Measurements from ENCODE around the gene KIAA1958.

KIAA1958 gene

DNA sequence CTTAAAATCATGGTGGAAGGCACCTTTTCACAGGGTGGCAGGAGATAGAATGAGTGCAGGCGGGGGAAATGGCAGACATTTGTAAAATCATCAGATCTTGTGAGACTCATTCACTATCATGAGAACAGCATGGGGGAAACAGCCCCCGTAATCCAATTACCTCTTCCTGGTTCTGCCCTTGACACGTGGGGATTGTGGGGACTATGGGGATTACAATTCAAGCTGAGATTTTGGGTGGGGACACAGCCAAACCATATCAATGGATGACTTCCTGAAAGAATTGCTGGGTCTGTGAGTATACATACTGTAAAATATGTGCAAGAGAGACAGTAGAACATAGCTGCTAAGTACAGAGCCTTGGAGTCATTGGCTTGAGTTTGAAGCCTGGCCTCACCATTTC, 47.0 kb downstream of the KIAA1958 start:
- no peak overlapping the region for H3K4me3 ChIP-seq (ENCODE audit: low read length)
- no peak overlapping the region for H2BK120ac ChIP-seq (ENCODE audit: low read depth, low read length)
- H2BK5ac ChIP-seq (ENCODE audit: low read length), result no peak overlapping the region
- no peak overlapping the region for H3K23ac ChIP-seq (ENCODE audit: low read length)
- H3K18ac ChIP-seq (ENCODE audit: low read length), result no peak overlapping the region
- H3K27ac ChIP-seq (ENCODE audit: low read depth, low read length), result no peak overlapping the region
- H2BK15ac ChIP-seq (replicated peaks; ENCODE audit: low read depth), result no peak overlapping the region
- H4K5ac ChIP-seq (ENCODE audit: low read length), result no peak overlapping the region
- H3K79me1 ChIP-seq (ENCODE audit: low read length), result peaks cover 4% of the 10 kb centered on the region
- no peak overlapping the region for H3K4me2 ChIP-seq (ENCODE audit: low read length)
- no peak overlapping the region for H2AK5ac ChIP-seq (ENCODE audit: low read length)
- no peak overlapping the region for H4K8ac ChIP-seq (ENCODE audit: low read depth, low read length)
- no peaks in the 10 kb centered on the region for H3K36me3 ChIP-seq (ENCODE audit: control insufficient read depth, insufficient read depth, low read length)
- H3K56ac ChIP-seq (ENCODE audit: low read length), result no peak overlapping the region
- no peak overlapping the region for H3K4ac ChIP-seq (ENCODE audit: low read depth, low read length)
- H3K27me3 ChIP-seq (ENCODE audit: insufficient read depth, low read length, poor library complexity), result no peaks in the 10 kb centered on the region
- no peak overlapping the region for H3K9ac ChIP-seq (ENCODE audit: low read length)
- WGBS (ENCODE audit: extremely low coverage, insufficient coverage, low lambda C conversion rate), result no CpG with 5 or more reads among the region's 3 CpGs
- peak; percentile 37 for DNase-seq
- H3K79me2 ChIP-seq (ENCODE audit: control insufficient read depth, insufficient read depth, low read length), result peaks cover 7% of the 10 kb centered on the region
- peaks cover 3% of the 10 kb centered on the region for H3K4me1 ChIP-seq (ENCODE audit: control insufficient read depth, low read depth, low read length)

DNA sequence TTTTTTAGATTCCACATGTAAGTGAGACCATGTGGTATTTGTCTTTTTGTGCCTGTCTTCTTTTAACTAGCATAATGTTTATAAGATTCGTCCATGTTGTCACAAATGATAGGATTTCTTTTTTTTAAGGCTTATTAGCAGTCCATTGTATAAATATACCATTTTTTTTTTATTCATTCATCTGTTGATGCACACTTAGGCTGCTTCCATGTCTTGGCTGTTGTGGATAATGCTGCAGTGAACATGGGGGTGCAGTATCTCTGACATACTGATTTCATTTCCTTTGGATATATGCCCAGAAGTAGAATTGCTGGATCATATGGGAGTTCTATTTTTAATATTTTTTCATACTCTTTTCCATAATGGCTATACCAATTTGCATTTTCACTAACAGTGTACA, 48.7 kb downstream of the KIAA1958 start:
- WGBS (ENCODE audit: extremely low coverage, insufficient coverage, low lambda C conversion rate), result no CpG with 5 or more reads among the region's 1 CpG
- Histone ChIP-seq H4K5ac (ENCODE audit: low read length) (no peak overlapping the region), H3K27ac (ENCODE audit: low read depth, low read length) (no peak overlapping the region), H3K4me1 (ENCODE audit: control insufficient read depth, low read depth, low read length) (peaks cover 3% of the 10 kb centered on the region), H3K36me3 (ENCODE audit: control insufficient read depth, insufficient read depth, low read length) (no peaks in the 10 kb centered on the region), H2AK5ac (ENCODE audit: low read length) (no peak overlapping the region), H2BK120ac (ENCODE audit: low read depth, low read length) (no peak overlapping the region), H3K4me2 (ENCODE audit: low read length) (no peak overlapping the region), H2BK5ac (ENCODE audit: low read length) (no peak overlapping the region), H3K79me1 (ENCODE audit: low read length) (peaks cover 4% of the 10 kb centered on the region), H2BK15ac (replicated peaks; ENCODE audit: low read depth) (no peak overlapping the region), H3K4me3 (ENCODE audit: low read length) (no peak overlapping the region), H3K27me3 (ENCODE audit: insufficient read depth, low read length, poor library complexity) (no peaks in the 10 kb centered on the region), H3K9ac (ENCODE audit: low read length) (no peak overlapping the region), H3K79me2 (ENCODE audit: control insufficient read depth, insufficient read depth, low read length) (peaks cover 7% of the 10 kb centered on the region), H3K23ac (ENCODE audit: low read length) (no peak overlapping the region), H3K18ac (ENCODE audit: low read length) (no peak overlapping the region), H3K56ac (ENCODE audit: low read length) (no peak overlapping the region), H3K4ac (ENCODE audit: low read depth, low read length) (no peak overlapping the region), H4K8ac (ENCODE audit: low read depth, low read length) (no peak overlapping the region)
- no peak for DNase-seq

DNA sequence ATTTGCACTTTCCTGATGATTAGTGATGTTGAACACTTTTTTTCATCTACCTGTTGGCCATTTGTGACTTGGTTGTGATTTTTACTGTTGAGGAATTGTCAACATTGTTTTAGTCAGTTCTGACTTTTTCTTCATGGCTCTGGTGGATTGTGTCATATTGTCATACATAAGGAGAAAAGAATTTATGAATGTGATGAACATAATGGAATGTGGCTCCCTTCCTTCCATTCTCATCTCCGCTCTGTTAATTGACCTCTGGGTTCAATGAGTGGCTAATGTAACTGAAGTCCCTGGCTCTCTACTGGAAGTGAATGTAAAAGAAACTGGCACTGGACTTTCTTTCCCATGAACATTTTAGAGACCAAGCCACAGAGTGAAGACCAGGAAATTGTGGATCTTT, 49.2 kb downstream of the KIAA1958 start:
- Histone ChIP-seq H3K4me2 (ENCODE audit: low read length) (no peak overlapping the region), H3K79me2 (ENCODE audit: control insufficient read depth, insufficient read depth, low read length) (peaks cover 7% of the 10 kb centered on the region), H2AK5ac (ENCODE audit: low read length) (no peak overlapping the region), H2BK15ac (replicated peaks; ENCODE audit: low read depth) (no peak overlapping the region), H3K9ac (ENCODE audit: low read length) (no peak overlapping the region), H3K36me3 (ENCODE audit: control insufficient read depth, insufficient read depth, low read length) (no peaks in the 10 kb centered on the region), H3K56ac (ENCODE audit: low read length) (no peak overlapping the region), H3K23ac (ENCODE audit: low read length) (no peak overlapping the region), H3K79me1 (ENCODE audit: low read length) (peaks cover 4% of the 10 kb centered on the region), H3K27ac (ENCODE audit: low read depth, low read length) (no peak overlapping the region), H2BK5ac (ENCODE audit: low read length) (no peak overlapping the region), H4K5ac (ENCODE audit: low read length) (no peak overlapping the region), H3K4ac (ENCODE audit: low read depth, low read length) (no peak overlapping the region), H3K27me3 (ENCODE audit: insufficient read depth, low read length, poor library complexity) (no peaks in the 10 kb centered on the region), H4K8ac (ENCODE audit: low read depth, low read length) (no peak overlapping the region), H3K18ac (ENCODE audit: low read length) (no peak overlapping the region), H2BK120ac (ENCODE audit: low read depth, low read length) (no peak overlapping the region), H3K4me1 (ENCODE audit: control insufficient read depth, low read depth, low read length) (peaks cover 3% of the 10 kb centered on the region), H3K4me3 (ENCODE audit: low read length) (no peak overlapping the region)
- WGBS (ENCODE audit: extremely low coverage, insufficient coverage, low lambda C conversion rate), result no CpG with 5 or more reads among the region's 1 CpG
- no peak for DNase-seq

DNA sequence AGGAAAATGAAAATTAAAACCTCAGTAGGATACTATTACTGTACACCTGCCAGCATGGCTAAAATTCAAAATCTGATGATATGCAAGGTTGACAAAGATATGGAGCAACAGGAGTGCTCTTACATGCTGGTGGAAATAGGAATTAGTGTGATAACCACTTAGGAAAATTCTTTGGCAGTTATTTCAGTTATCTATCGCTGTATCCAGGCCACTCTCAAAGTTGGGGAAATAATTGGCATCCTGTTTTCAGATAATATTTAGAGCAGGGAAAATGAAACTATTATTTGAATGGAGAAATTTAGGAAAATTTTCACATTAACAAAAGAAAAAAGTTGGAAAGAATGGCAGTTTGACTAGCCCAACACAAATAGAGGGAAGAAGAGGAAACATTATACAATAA, 50.9 kb downstream of the KIAA1958 start:
- peaks cover 4% of the 10 kb centered on the region for H3K79me1 ChIP-seq (ENCODE audit: low read length)
- no peak overlapping the region for H2BK5ac ChIP-seq (ENCODE audit: low read length)
- H3K4ac ChIP-seq (ENCODE audit: low read depth, low read length), result no peak overlapping the region
- no peak overlapping the region for H3K23ac ChIP-seq (ENCODE audit: low read length)
- H3K79me2 ChIP-seq (ENCODE audit: control insufficient read depth, insufficient read depth, low read length), result peaks cover 6% of the 10 kb centered on the region
- no peak overlapping the region for H4K5ac ChIP-seq (ENCODE audit: low read length)
- H3K4me2 ChIP-seq (ENCODE audit: low read length), result no peak overlapping the region
- H2AK5ac ChIP-seq (ENCODE audit: low read length), result no peak overlapping the region
- no peak for DNase-seq
- H3K36me3 ChIP-seq (ENCODE audit: control insufficient read depth, insufficient read depth, low read length), result no peaks in the 10 kb centered on the region
- no peaks in the 10 kb centered on the region for H3K4me1 ChIP-seq (ENCODE audit: control insufficient read depth, low read depth, low read length)
- no peak overlapping the region for H3K18ac ChIP-seq (ENCODE audit: low read length)
- H3K27ac ChIP-seq (ENCODE audit: low read depth, low read length), result no peak overlapping the region
- no peak overlapping the region for H3K9ac ChIP-seq (ENCODE audit: low read length)
- no peak overlapping the region for H4K8ac ChIP-seq (ENCODE audit: low read depth, low read length)
- no CpG with 5 or more reads among the region's 1 CpG for WGBS (ENCODE audit: extremely low coverage, insufficient coverage, low lambda C conversion rate)
- no peak overlapping the region for H3K4me3 ChIP-seq (ENCODE audit: low read length)
- no peaks in the 10 kb centered on the region for H3K27me3 ChIP-seq (ENCODE audit: insufficient read depth, low read length, poor library complexity)
- no peak overlapping the region for H2BK120ac ChIP-seq (ENCODE audit: low read depth, low read length)
- no peak overlapping the region for H2BK15ac ChIP-seq (replicated peaks; ENCODE audit: low read depth)
- no peak overlapping the region for H3K56ac ChIP-seq (ENCODE audit: low read length)

DNA sequence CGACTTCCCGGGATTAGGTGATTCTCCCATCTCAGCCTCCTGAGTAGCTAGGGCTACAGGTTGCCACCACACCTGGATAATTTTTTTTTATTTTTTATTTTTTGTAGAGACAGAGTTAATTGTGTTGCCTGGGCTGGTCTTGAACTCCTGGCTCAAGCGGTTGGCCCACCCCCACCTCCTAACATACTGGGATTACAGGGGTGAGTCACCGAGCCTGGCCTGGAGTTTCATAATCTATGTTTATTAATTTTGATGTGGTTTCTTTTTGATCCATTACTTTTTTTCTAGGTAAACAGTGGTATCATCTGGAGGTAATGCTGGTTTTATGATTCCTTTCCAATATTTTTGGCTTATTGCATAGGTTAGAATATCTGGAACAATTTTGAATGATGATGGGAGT, 54.2 kb downstream of the KIAA1958 start:
- H3K4ac ChIP-seq (ENCODE audit: low read depth, low read length), result no peak overlapping the region
- no peaks in the 10 kb centered on the region for H3K4me1 ChIP-seq (ENCODE audit: control insufficient read depth, low read depth, low read length)
- H3K23ac ChIP-seq (ENCODE audit: low read length), result no peak overlapping the region
- H2BK120ac ChIP-seq (ENCODE audit: low read depth, low read length), result no peak overlapping the region
- H3K27me3 ChIP-seq (ENCODE audit: insufficient read depth, low read length, poor library complexity), result no peaks in the 10 kb centered on the region
- no peaks in the 10 kb centered on the region for H3K36me3 ChIP-seq (ENCODE audit: control insufficient read depth, insufficient read depth, low read length)
- no peak overlapping the region for H2BK5ac ChIP-seq (ENCODE audit: low read length)
- no CpG with 5 or more reads among the region's 4 CpGs for WGBS (ENCODE audit: extremely low coverage, insufficient coverage, low lambda C conversion rate)
- peaks cover 3% of the 10 kb centered on the region for H3K79me2 ChIP-seq (ENCODE audit: control insufficient read depth, insufficient read depth, low read length)
- no peak overlapping the region for H3K27ac ChIP-seq (ENCODE audit: low read depth, low read length)
- no peak overlapping the region for H3K56ac ChIP-seq (ENCODE audit: low read length)
- H4K5ac ChIP-seq (ENCODE audit: low read length), result no peak overlapping the region
- no peak overlapping the region for H3K9ac ChIP-seq (ENCODE audit: low read length)
- H3K79me1 ChIP-seq (ENCODE audit: low read length), result no peaks in the 10 kb centered on the region
- H3K18ac ChIP-seq (ENCODE audit: low read length), result no peak overlapping the region
- no peak overlapping the region for H3K4me3 ChIP-seq (ENCODE audit: low read length)
- H3K4me2 ChIP-seq (ENCODE audit: low read length), result no peak overlapping the region
- no peak overlapping the region for H2BK15ac ChIP-seq (replicated peaks; ENCODE audit: low read depth)
- no peak for DNase-seq
- H4K8ac ChIP-seq (ENCODE audit: low read depth, low read length), result no peak overlapping the region
- H2AK5ac ChIP-seq (ENCODE audit: low read length), result no peak overlapping the region

DNA sequence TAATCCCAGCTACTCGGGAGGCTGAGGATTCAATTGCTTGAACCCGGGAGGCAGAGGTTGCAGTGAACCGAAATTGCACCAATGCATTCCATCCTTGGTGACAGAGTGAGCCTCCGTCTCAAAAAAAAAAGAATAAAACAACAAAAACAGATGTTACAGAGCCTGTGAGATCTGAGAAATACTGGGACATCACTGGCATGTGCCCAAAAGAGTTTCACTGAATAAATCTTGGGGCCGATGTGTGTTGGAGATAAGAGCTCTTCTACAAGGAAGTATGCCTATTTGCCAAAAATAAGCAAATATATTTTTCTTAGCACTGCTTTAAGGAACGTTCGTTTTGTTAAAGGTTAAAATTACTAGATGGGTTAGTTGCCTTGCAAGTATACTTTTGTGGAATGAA, 55.1 kb downstream of the KIAA1958 start:
- H3K27ac ChIP-seq (ENCODE audit: low read depth, low read length), result no peak overlapping the region
- no peak for DNase-seq
- no peak overlapping the region for H2BK15ac ChIP-seq (replicated peaks; ENCODE audit: low read depth)
- no peak overlapping the region for H4K8ac ChIP-seq (ENCODE audit: low read depth, low read length)
- H2BK5ac ChIP-seq (ENCODE audit: low read length), result no peak overlapping the region
- H3K9ac ChIP-seq (ENCODE audit: low read length), result no peak overlapping the region
- H3K4me2 ChIP-seq (ENCODE audit: low read length), result no peak overlapping the region
- no peaks in the 10 kb centered on the region for H3K4me1 ChIP-seq (ENCODE audit: control insufficient read depth, low read depth, low read length)
- no peak overlapping the region for H3K23ac ChIP-seq (ENCODE audit: low read length)
- H3K56ac ChIP-seq (ENCODE audit: low read length), result no peak overlapping the region
- no peaks in the 10 kb centered on the region for H3K79me1 ChIP-seq (ENCODE audit: low read length)
- no peak overlapping the region for H2AK5ac ChIP-seq (ENCODE audit: low read length)
- no CpG with 5 or more reads among the region's 7 CpGs for WGBS (ENCODE audit: extremely low coverage, insufficient coverage, low lambda C conversion rate)
- no peaks in the 10 kb centered on the region for H3K27me3 ChIP-seq (ENCODE audit: insufficient read depth, low read length, poor library complexity)
- H3K36me3 ChIP-seq (ENCODE audit: control insufficient read depth, insufficient read depth, low read length), result no peaks in the 10 kb centered on the region
- no peak overlapping the region for H3K4me3 ChIP-seq (ENCODE audit: low read length)
- H3K18ac ChIP-seq (ENCODE audit: low read length), result no peak overlapping the region
- no peak overlapping the region for H2BK120ac ChIP-seq (ENCODE audit: low read depth, low read length)
- no peak overlapping the region for H4K5ac ChIP-seq (ENCODE audit: low read length)
- H3K79me2 ChIP-seq (ENCODE audit: control insufficient read depth, insufficient read depth, low read length), result peaks cover 3% of the 10 kb centered on the region
- no peak overlapping the region for H3K4ac ChIP-seq (ENCODE audit: low read depth, low read length)

All from mesendoderm (in vitro differentiated cells).